Measurements from ENCODE around the gene CST4.
"Not testable (repeated sequence)": the region's sequence is repeated elsewhere in the genome, so short reads cannot be mapped to it uniquely, and the experiment has no call there.

The CST4 gene

GRCh38 chr20:23664046-23664445 lies 24.8 kb downstream of the CST4 start:
- not testable (repeated sequence) for H3K4me3 ChIP-seq (ENCODE audit: low read depth in 1 of 2, low read length in 2 of 2); H3K36me3 ChIP-seq (ENCODE audit: control insufficient read depth in 1 of 2, insufficient read depth in 2 of 2, low read length in 2 of 2); H3K27ac ChIP-seq (ENCODE audit: low read depth, low read length); H3K9ac ChIP-seq (ENCODE audit: low read depth in 1 of 2, low read length in 2 of 2); H3K9me3 ChIP-seq (ENCODE audit: control insufficient read depth in 1 of 2, low read length in 2 of 2); H3K27me3 ChIP-seq (ENCODE audit: control insufficient read depth in 1 of 2, insufficient read depth in 2 of 2, low read length in 2 of 2)
- H3K4me1 ChIP-seq (ENCODE audit: control insufficient read depth in 1 of 2, insufficient read depth in 2 of 2, low read length in 2 of 2): peaks cover 20 to 30% of the 10 kb centered on the region in 2 donors

GRCh38 chr20:23663180-23663579 lies 25.7 kb downstream of the CST4 start:
- no peaks in the 10 kb centered on the region for H3K36me3 ChIP-seq (ENCODE audit: control insufficient read depth in 1 of 2, insufficient read depth in 2 of 2, low read length in 2 of 2)
- H3K9ac ChIP-seq (ENCODE audit: low read depth in 1 of 2, low read length in 2 of 2): no peak overlapping the region
- peaks cover 20 to 30% of the 10 kb centered on the region in 2 donors for H3K4me1 ChIP-seq (ENCODE audit: control insufficient read depth in 1 of 2, insufficient read depth in 2 of 2, low read length in 2 of 2)
- no peak overlapping the region for H3K27ac ChIP-seq (ENCODE audit: low read depth, low read length)
- H3K9me3 ChIP-seq (ENCODE audit: control insufficient read depth in 1 of 2, low read length in 2 of 2): no peaks in the 10 kb centered on the region
- H3K4me3 ChIP-seq (ENCODE audit: low read depth in 1 of 2, low read length in 2 of 2): no peak overlapping the region
- H3K27me3 ChIP-seq (ENCODE audit: control insufficient read depth in 1 of 2, insufficient read depth in 2 of 2, low read length in 2 of 2): no peaks in the 10 kb centered on the region

DNA sequence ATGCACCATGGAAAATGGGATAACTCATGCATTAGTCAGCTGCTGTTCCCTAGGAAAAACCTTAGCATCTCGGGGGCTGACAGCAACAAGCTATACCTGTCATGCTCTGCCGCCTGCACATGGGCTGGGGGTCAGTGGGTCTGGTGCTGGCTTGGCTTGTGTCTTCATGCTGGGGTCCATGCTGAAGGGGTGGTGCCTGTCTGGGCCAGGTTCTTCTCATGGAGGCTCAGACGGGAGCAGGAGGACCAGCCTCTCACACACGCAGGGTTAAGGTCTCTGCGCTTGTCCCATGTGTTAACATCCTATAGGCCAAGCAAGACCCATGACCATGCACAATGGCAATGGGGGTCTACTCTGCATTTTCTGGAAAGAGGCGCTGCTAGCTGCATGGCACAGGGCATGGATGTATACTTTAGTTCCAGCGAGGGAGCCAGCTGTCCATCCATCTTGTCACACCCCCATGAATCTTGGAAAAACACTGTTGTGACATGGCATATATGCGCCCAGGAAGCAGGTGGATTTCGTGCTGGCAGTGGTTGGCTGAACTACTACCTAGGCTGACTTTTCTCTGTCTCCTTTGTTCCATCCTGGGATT lies 26.5 kb downstream of the CST4 start:
- Histone ChIP-seq H3K4me3 (ENCODE audit: low read depth in 1 of 2, low read length in 2 of 2) (no peak overlapping the region), H3K36me3 (ENCODE audit: control insufficient read depth in 1 of 2, insufficient read depth in 2 of 2, low read length in 2 of 2) (no peaks in the 10 kb centered on the region), H3K27me3 (ENCODE audit: control insufficient read depth in 1 of 2, insufficient read depth in 2 of 2, low read length in 2 of 2) (no peaks in the 10 kb centered on the region), H3K9ac (ENCODE audit: low read depth in 1 of 2, low read length in 2 of 2) (no peak overlapping the region), H3K9me3 (ENCODE audit: control insufficient read depth in 1 of 2, low read length in 2 of 2) (no peaks in the 10 kb centered on the region), H3K27ac (ENCODE audit: low read depth, low read length) (no peak overlapping the region), H3K4me1 (ENCODE audit: control insufficient read depth in 1 of 2, insufficient read depth in 2 of 2, low read length in 2 of 2) (peaks cover 20 to 30% of the 10 kb centered on the region in 2 donors)

GRCh38 chr20:23661002-23661429 lies 27.8 kb downstream of the CST4 start:
- H3K9ac ChIP-seq (ENCODE audit: low read depth in 1 of 2, low read length in 2 of 2): no peak overlapping the region
- no peaks in the 10 kb centered on the region for H3K9me3 ChIP-seq (ENCODE audit: control insufficient read depth in 1 of 2, low read length in 2 of 2)
- H3K27me3 ChIP-seq (ENCODE audit: control insufficient read depth in 1 of 2, insufficient read depth in 2 of 2, low read length in 2 of 2): no peaks in the 10 kb centered on the region
- no peak overlapping the region for H3K27ac ChIP-seq (ENCODE audit: low read depth, low read length)
- no peaks in the 10 kb centered on the region for H3K36me3 ChIP-seq (ENCODE audit: control insufficient read depth in 1 of 2, insufficient read depth in 2 of 2, low read length in 2 of 2)
- H3K4me3 ChIP-seq (ENCODE audit: low read depth in 1 of 2, low read length in 2 of 2): no peak overlapping the region
- H3K4me1 ChIP-seq (ENCODE audit: control insufficient read depth in 1 of 2, insufficient read depth in 2 of 2, low read length in 2 of 2): peaks cover 20 to 30% of the 10 kb centered on the region in 2 donors

DNA sequence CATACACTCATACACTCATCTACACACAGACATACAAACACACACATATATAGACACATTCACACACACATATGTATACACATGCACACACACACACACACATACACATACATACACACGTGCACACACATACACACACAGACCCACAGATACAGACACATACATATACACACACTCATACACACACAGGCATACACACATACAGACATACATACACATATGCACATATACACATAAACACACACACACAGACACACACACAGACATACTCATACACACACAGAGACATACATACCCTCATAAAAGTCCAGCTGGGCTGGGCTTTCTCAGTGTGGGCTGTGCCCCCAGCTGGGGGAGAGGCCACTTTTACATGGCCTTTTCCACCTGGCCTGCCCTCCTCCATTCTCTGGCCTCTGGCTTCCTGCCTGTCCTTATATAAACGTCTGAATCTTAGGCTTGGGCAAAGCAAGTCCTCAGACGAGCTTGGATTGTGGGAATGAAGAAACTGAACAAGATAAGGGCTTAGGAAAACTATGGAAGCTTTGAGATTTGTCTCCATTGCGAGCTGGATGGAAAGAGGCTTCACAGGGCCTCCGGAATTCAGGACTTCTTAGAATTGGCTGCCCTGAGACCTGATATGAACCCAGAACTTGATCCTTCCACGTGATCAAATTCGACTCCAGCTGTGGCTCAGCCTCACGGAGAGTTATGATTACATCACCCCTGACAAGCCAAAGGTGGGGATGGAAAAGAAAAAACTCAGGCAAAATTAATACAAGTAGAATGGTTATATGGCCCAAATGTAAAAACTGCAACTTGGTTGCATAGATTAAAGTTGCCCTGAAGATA lies 28.6 kb downstream of the CST4 start:
- Histone ChIP-seq H3K36me3 (ENCODE audit: control insufficient read depth in 1 of 2, insufficient read depth in 2 of 2, low read length in 2 of 2) (no peaks in the 10 kb centered on the region), H3K4me1 (ENCODE audit: control insufficient read depth in 1 of 2, insufficient read depth in 2 of 2, low read length in 2 of 2) (peaks cover 20 to 30% of the 10 kb centered on the region in 2 donors), H3K9me3 (ENCODE audit: control insufficient read depth in 1 of 2, low read length in 2 of 2) (no peaks in the 10 kb centered on the region), H3K9ac (ENCODE audit: low read depth in 1 of 2, low read length in 2 of 2) (no peak overlapping the region), H3K27ac (ENCODE audit: low read depth, low read length) (no peak overlapping the region), H3K4me3 (ENCODE audit: low read depth in 1 of 2, low read length in 2 of 2) (no peak overlapping the region), H3K27me3 (ENCODE audit: control insufficient read depth in 1 of 2, insufficient read depth in 2 of 2, low read length in 2 of 2) (no peaks in the 10 kb centered on the region)

- H3K4me3 ChIP-seq (ENCODE audit: low read depth in 1 of 2, low read length in 2 of 2); H3K27me3 ChIP-seq (ENCODE audit: control insufficient read depth in 1 of 2, insufficient read depth in 2 of 2, low read length in 2 of 2); H3K27ac ChIP-seq (ENCODE audit: low read depth, low read length); H3K9me3 ChIP-seq (ENCODE audit: control insufficient read depth in 1 of 2, low read length in 2 of 2); H3K36me3 ChIP-seq (ENCODE audit: control insufficient read depth in 1 of 2, insufficient read depth in 2 of 2, low read length in 2 of 2); H3K9ac ChIP-seq (ENCODE audit: low read depth in 1 of 2, low read length in 2 of 2): not testable (repeated sequence)
- H3K4me1 ChIP-seq (ENCODE audit: control insufficient read depth in 1 of 2, insufficient read depth in 2 of 2, low read length in 2 of 2): peaks cover 20 to 33% of the 10 kb centered on the region in 2 donors
These were observed 29.2 kb downstream of the CST4 start for GRCh38 chr20:23659610-23659988.

DNA sequence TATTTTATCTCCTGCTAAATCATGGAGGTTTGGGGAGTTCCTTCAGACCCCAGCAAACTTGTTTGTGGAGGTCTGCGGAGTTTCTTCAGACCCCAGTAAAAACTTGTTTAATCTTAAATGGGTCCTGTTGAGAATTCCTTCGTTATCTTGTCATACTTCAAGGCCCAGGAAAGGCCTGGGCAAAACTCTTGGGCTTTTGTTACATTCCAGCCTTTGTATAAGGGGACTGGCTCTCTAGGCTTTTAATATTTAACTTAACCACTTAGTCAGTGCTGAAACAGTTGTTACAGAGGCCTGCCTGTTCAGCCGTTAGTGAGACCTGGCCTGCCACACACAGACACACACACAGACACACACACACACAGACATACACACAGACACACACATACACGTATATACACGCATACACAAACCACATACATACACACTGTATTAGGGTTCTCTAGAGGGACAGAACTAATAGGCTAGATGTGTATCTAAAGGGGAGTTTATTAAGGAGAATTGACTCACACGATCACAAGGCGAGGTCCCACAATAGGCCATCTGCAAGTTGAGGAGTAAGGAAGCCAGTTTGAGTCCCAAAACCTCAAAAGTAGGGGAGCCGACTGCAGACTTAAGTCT lies 29.7 kb downstream of the CST4 start:
- no peaks in the 10 kb centered on the region for H3K9me3 ChIP-seq (ENCODE audit: control insufficient read depth in 1 of 2, low read length in 2 of 2)
- H3K27me3 ChIP-seq (ENCODE audit: control insufficient read depth in 1 of 2, insufficient read depth in 2 of 2, low read length in 2 of 2): no peaks in the 10 kb centered on the region
- H3K9ac ChIP-seq (ENCODE audit: low read depth in 1 of 2, low read length in 2 of 2): no peak overlapping the region
- H3K4me3 ChIP-seq (ENCODE audit: low read depth in 1 of 2, low read length in 2 of 2): no peak overlapping the region
- no peaks in the 10 kb centered on the region for H3K36me3 ChIP-seq (ENCODE audit: control insufficient read depth in 1 of 2, insufficient read depth in 2 of 2, low read length in 2 of 2)
- H3K4me1 ChIP-seq (ENCODE audit: control insufficient read depth in 1 of 2, insufficient read depth in 2 of 2, low read length in 2 of 2): peaks cover 20 to 38% of the 10 kb centered on the region in 2 donors
- H3K27ac ChIP-seq (ENCODE audit: low read depth, low read length): no peak overlapping the region

GRCh38 chr20:23658336-23658735 lies 30.5 kb downstream of the CST4 start:
- no peak overlapping the region for H3K9ac ChIP-seq (ENCODE audit: low read depth in 1 of 2, low read length in 2 of 2)
- no peaks in the 10 kb centered on the region for H3K36me3 ChIP-seq (ENCODE audit: control insufficient read depth in 1 of 2, insufficient read depth in 2 of 2, low read length in 2 of 2)
- peaks cover 27 to 43% of the 10 kb centered on the region in 2 donors for H3K4me1 ChIP-seq (ENCODE audit: control insufficient read depth in 1 of 2, insufficient read depth in 2 of 2, low read length in 2 of 2)
- H3K27me3 ChIP-seq (ENCODE audit: control insufficient read depth in 1 of 2, insufficient read depth in 2 of 2, low read length in 2 of 2): no peaks in the 10 kb centered on the region
- H3K4me3 ChIP-seq (ENCODE audit: low read depth in 1 of 2, low read length in 2 of 2): no peak overlapping the region
- H3K27ac ChIP-seq (ENCODE audit: low read depth, low read length): no peak overlapping the region
- no peaks in the 10 kb centered on the region for H3K9me3 ChIP-seq (ENCODE audit: control insufficient read depth in 1 of 2, low read length in 2 of 2)

DNA sequence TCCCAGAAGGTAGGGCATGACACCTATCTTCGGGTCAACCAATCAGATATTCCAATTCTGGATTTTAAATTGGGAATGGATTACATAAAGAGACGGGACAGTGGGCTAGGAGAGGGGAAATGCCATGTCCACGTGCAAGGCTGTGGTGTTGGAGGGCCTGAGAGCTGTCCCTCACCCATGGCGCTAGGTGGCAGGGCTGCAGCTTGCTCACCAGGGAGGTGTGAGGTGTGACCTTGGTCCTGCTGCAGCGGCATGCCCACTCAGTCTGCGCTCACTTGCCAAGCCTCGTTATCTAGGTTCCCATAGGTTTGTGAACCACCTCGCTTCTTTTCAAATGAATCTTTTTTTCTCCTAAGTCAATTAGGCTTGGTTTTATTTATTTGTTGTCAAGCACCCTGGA lies 31.6 kb downstream of the CST4 start:
- Histone ChIP-seq H3K27me3 (ENCODE audit: control insufficient read depth in 1 of 2, insufficient read depth in 2 of 2, low read length in 2 of 2) (no peaks in the 10 kb centered on the region), H3K36me3 (ENCODE audit: control insufficient read depth in 1 of 2, insufficient read depth in 2 of 2, low read length in 2 of 2) (no peaks in the 10 kb centered on the region), H3K4me1 (ENCODE audit: control insufficient read depth in 1 of 2, insufficient read depth in 2 of 2, low read length in 2 of 2) (peaks cover 28 to 43% of the 10 kb centered on the region in 2 donors), H3K9ac (ENCODE audit: low read depth in 1 of 2, low read length in 2 of 2) (no peak overlapping the region), H3K4me3 (ENCODE audit: low read depth in 1 of 2, low read length in 2 of 2) (no peak overlapping the region), H3K9me3 (ENCODE audit: control insufficient read depth in 1 of 2, low read length in 2 of 2) (no peaks in the 10 kb centered on the region), H3K27ac (ENCODE audit: low read depth, low read length) (no peak overlapping the region)

DNA sequence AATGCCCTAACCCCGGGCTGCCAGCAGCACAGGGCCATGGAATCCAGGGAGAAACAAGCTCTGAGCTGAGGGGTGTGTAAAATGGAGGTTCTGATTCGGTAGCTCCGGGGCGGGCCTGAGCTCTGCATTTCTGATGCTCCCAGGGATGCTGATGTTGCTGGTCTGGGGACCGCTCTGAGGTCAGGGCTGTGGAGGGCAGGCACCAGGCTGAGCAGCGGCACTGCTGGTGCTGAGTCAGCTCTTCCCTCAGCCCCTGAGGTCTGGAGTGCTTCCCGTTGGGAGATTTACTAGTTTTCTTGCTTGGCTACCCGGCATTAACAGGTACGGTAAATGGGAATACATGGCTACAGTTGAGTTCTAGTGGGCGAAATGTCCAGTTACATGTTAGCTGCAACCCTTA lies 32.5 kb downstream of the CST4 start:
- Histone ChIP-seq H3K9me3 (ENCODE audit: control insufficient read depth in 1 of 2, low read length in 2 of 2) (no peaks in the 10 kb centered on the region), H3K36me3 (ENCODE audit: control insufficient read depth in 1 of 2, insufficient read depth in 2 of 2, low read length in 2 of 2) (no peaks in the 10 kb centered on the region), H3K27me3 (ENCODE audit: control insufficient read depth in 1 of 2, insufficient read depth in 2 of 2, low read length in 2 of 2) (no peaks in the 10 kb centered on the region), H3K9ac (ENCODE audit: low read depth in 1 of 2, low read length in 2 of 2) (no peak overlapping the region), H3K4me1 (ENCODE audit: control insufficient read depth in 1 of 2, insufficient read depth in 2 of 2, low read length in 2 of 2) (peaks cover 24 to 37% of the 10 kb centered on the region in 2 donors), H3K4me3 (ENCODE audit: low read depth in 1 of 2, low read length in 2 of 2) (no peak overlapping the region), H3K27ac (ENCODE audit: low read depth, low read length) (no peak overlapping the region)

Data from duodenal mucosa (tissue), 2 donors.